Endothelial cell of hepatic sinusoid (primary cell): ENCODE data around the gene MYL6.
"Not testable (repeated sequence)": the region's sequence is repeated elsewhere in the genome, so short reads cannot be mapped to it uniquely, and the experiment has no call there.

Experiments
- in situ Hi-C: cut with HindIII; loops from 2 replicates; pipeline ENCODE4 v1.10.0; 2017; ENCODE audit warnings: low sequenced_read_pairs

MYL6 gene

DNA sequence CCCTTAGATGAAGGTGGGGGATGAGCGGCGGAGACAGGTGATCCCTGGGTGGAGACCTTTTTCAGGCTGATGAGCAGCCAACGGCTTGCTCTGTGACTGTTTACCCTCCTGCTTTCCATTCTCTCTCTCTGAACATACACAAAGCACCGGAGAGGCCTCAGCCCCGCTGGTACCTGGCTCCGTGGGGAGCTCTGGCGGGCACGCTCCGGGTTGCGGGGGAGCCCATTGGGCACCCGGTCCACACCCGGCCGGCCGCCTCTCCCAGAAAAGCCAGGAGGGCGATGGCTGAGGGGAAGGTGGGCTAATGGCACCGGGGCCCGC is 30.6 kb downstream of the MYL6 start:
- in situ Hi-C loops: loop anchor here (5.0 kb wide), 2 partner anchors 34 to 71 kb away; partner anchors contain the start of genes NABP2, RNF41, RPL41 and ZC3H10

DNA sequence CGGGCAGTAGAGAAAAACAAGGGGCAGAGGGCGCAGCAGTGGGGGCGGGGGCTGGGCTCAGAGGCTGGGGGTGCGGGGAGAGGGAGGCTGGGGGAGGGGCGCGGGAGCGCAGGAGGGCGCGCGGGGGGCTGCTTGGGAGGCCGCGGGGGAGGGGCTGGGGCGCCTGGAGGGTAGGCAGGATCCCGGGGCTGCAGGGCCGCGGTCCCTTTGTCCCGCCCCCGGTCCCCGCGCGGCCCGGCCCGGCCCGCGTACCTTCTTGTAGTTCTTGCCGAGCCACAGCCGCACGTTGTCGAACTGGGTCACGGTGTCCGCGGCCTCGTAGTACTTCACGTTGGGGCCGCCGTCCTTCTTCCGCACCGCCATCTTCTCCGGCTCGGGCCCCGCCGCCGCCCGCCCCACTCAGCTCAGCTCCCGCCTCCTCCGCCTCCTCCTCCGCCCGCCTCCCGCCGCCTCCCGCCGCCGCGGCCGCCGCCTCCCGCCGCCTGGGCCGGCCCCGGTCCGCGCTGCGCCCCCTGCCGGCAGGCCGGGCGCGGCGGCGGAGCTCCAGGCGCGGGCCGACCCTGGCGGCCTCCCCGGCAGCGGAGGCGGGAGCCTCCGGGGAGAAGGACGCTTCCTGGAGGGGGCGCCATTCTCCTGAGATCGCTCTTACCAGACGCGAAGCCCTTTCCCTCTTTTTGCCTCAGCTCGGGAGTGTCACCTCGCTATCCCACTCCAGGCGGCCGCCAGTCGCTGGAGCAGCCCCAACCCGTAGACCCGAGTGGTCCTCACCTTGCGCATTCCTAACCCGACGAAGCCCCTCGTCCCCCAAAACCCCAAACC is 31.1 kb downstream of the MYL6 start, which contains the start of gene SMARCC2:
TSS of gene SMARCC2 (minus strand) at position 385 of the 819 bp plus-strand sequence. CDS start at position 363, 22 bp downstream.
- in situ Hi-C loops: loop anchor here (5.0 kb wide), 2 partner anchors 33 to 72 kb away; partner anchors contain the start of genes NABP2, RNF41, RPL41 and ZC3H10

DNA sequence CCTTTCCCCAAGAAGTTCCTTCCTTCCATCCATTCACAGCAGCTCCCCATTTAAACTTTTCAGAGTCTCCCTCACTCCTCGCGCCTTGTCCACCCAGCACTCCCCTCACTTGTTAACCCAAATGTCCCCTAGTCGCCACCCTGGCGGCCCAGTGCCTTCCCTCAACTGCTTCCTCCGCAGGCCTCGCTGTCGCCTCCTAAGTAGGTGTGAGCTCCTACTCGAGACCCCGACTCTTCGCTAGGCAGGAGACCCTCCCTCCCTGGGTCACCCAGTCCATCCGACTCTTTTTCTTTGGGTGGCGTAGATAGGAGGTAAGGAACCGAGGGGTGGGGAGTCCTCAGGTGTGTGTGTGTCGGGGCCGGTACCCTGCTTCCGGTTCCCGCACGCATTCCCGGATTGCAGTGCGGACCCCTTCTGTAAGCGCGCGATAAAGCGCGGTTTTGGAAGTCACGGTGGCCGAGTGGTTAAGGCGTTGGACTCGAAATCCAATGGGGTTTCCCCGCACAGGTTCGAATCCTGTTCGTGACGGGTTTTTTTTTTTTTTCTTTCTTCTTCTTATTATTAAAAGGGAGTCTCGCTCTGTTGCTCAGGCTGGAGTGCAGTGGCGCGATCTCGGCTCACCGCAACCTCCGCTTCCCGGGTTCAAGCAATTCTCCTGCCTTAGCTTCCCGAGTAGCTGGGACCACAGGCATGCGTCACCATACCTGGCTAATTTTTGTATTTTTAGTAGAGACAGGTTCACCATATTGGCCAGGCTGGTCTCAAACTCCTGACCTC is 31.9 kb downstream of the MYL6 start:
- in situ Hi-C loops: loop anchor here (5.0 kb wide), 2 partner anchors 32 to 73 kb away; partner anchors contain the start of genes NABP2, RNF41, RPL41 and ZC3H10

DNA sequence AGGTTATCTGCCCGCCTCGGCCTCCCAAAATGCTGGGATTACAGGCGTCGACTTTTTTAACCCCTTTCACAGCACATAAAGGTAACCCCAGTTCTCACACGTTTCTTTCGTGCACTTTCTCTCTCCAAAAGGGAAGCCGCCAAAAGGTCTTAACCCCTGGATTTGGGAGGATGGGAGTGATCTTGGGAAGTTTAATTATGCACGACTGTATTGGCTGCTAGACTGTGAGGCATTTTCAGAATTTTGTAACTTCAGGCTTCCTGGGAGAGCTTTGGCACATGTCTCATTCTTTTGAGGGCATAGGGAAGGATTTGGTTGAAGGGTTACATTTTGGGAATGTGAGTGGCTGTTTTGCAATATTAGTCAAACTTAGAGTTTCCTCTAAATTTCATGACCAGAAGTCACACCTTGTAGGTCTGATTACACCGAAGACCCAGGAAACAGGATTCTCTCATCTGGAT is 32.6 kb downstream of the MYL6 start:
- in situ Hi-C loops: no loop called here

DNA sequence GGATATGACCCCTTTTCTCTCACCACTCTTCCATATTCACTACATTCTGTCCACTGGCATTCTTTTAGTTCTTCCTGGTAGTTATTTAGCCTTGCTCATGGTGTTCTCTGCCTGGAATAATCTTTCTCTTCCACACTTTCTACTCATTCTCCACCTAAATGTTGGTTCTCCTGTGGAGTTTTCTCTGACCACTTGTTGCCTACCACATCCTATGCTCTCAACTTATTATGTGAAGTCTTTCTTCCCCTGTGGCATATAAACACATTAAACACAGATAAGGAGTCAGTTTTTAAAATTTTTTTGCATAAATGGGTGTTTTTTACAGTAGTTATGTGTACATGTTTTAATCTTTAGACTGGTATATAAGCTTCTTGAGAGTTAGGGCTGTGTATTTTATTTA is 34.4 kb downstream of the MYL6 start:
- in situ Hi-C loops: no loop called here

DNA sequence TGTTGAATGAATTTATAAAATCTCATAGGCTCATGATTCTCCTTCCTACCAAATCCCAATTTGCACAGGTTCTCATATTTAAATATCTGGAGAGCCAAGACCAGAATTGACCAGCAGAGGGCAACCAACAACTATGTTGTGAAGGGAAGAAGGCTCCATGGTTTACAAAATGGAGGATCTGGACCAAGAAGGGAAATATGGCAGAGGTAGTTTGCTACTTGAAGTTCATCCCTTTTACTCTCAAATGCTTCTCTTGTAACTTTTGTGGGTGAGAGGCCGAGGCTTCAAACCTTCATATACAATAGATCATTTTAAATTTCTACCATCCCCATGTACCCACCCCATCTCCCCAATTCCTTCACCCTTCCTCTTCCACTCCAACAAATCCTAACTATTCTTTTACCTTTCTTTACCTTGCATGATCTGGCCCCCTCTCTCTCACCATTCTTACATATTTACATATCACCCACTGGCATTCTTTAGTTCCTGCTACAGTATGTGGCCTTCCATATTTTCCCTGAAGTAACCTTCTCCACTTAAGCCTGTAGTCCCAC is 34.9 kb downstream of the MYL6 start:
- in situ Hi-C loops: no loop called here

DNA sequence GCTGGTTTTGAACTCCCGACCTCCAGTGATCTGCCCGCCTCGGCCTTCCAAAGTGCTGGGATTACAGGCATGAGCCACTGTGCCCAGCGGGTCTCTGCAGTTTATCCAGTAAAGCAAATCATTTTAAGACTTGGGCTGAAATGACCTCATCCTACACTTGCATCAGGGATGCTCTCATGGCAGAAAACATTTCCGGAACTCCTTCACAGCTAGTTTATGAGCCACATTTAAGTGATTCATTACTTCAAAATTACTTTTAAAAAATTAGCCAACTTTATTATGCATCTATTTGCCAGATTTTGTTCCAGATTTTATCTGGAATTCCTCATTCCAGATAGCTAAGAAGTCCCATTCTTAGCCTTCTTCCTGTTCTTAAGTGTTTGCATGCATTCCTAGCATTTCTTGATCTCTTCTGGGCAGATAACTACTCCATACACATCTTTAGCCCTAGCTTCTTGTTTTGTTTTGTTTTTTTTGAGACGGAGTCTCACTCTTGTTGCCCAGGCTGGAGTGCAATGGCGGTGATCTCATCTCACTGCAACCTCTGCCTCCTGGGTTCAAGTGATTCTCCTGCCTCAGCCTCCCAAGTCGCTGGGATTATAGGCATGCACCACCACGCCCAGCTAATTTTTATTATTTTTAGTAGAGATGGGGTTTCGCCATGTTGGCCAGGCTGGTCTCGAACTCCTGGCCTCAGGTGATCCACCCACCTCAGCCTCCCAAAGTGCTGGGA is 38.8 kb downstream of the MYL6 start:
- in situ Hi-C loops: not testable (repeated sequence)

DNA sequence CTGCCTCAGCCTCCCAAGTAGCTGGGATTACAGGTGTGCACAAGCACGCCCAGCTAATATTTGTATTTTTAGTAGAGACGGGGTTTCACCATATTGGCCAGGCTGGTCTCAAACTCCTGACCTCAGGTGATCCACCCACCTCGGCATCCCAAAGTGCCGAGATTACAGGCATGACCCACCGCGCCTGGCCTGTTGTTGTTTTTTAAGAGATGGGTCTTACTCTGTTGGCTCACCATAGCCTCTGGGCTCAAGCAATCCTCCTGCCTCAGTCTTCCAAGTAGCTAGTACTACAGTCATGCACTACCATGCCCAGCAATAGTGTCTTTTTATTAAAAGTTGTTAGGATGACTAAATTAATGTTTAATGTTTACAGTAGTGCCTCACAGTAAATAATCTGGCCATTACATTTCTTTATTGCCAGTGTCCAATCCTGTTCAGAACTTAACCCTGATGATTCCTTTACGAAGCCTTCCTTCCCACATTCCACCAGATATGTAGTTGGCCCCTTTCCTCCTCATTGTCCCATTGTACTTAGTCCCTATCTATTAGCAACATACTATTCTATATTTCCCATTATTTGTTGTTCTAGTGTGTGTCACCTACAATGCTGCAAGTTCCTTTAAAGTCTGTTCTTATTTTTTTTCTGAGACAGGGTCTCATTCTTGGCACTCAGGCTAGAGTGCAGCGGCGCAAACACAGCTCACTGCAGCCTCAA is 39.9 kb downstream of the MYL6 start:
- in situ Hi-C loops: no loop called here

DNA sequence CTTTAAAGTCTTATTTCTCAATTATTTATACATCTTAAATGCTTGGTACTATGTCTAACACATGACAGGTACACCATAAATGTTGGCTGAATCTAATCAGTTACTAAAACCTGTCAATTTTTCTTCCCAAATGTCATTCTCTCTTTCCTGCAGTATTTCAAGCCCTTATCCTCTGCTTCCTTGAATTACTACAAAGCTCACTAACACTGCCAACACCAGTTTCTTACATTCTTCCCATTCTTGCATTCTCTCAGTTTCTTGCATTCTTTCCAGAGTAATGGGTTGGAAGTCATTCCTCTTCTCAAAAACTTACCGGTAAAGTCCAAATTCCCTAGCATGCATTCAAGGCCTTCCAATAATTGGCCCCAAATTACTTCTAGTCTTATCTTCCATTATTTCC is 40.7 kb downstream of the MYL6 start:
- in situ Hi-C loops: no loop called here

DNA sequence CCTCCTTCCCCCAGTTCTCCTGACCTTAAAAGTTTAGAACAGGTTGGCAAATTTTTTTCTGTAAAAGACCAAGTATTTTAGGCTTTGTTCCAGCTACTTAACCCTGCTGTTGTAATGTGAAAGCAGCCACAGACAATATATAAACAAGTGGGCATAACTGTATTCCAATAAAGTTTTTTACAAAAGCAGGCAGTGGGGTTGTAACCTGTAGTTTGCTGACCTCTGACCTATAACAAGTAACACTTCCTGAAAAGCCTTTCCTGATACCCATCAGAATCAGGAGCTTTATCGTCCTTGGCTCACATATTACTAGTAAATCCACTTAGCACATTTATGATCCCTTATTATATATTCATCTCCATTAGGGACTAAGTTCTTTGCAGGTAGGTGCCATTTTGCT is 44.2 kb downstream of the MYL6 start:
- in situ Hi-C loops: no loop called here

DNA sequence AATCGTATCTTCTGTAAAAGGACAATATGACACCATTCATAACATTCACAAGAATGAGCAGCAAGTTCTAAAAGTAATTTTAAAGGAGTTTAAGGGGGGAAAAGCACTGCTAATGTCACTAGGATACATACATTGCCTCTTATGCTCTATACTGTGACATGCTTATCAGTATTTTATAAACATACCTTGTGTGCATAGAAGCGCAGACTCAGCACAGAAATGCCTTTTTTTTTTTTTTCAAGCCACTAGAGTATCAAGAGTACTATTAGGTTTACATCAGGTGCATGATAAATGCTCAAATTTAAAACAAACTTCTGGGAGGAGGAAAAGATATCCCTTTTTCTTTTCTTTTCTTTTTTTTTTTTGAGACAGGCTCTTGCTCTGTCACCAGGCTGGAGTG is 44.7 kb downstream of the MYL6 start:
- in situ Hi-C loops: no loop called here

DNA sequence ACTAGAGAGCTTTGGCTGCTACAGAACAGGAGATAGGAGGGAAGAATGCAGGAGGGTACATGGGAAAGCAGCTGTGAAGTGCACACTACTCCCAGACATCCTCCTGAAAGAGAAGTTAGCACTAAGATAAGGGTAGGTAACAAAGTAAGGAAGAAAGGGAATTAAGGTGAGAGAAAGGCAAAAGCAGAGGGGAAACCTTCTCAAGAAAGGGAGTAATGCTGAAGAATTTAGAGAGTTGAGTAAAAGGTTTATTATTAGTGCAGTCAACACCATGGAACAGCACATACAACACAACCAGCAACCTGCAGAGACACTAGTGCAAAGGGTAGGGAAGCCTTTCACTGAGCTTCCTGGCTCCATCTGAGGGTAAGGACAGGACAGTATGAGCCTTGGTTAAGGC is 46.1 kb downstream of the MYL6 start:
- in situ Hi-C loops: no loop called here

DNA sequence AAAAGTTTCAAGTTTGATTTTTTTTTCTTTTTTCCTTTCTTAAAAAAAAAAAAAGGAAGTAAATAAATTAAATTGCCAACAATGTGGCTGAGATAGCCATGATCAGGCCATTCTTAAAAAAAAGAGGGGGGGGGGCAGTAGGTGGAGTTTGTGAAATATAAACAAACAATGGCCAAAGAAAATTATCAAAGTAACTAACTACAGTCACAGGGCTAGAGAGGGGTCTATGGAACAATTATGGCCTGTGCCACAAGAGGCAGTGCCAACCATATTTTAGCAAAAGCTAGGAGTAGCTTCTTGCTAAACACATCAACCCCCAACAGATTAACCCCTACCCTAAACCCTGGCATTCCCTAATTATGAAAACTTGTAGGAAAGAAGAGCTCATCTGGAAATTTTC is 47.3 kb downstream of the MYL6 start:
- in situ Hi-C loops: loop anchor here (5.0 kb wide), 1 partner anchor 47 kb away; no protein-coding TSS in a partner anchor

DNA sequence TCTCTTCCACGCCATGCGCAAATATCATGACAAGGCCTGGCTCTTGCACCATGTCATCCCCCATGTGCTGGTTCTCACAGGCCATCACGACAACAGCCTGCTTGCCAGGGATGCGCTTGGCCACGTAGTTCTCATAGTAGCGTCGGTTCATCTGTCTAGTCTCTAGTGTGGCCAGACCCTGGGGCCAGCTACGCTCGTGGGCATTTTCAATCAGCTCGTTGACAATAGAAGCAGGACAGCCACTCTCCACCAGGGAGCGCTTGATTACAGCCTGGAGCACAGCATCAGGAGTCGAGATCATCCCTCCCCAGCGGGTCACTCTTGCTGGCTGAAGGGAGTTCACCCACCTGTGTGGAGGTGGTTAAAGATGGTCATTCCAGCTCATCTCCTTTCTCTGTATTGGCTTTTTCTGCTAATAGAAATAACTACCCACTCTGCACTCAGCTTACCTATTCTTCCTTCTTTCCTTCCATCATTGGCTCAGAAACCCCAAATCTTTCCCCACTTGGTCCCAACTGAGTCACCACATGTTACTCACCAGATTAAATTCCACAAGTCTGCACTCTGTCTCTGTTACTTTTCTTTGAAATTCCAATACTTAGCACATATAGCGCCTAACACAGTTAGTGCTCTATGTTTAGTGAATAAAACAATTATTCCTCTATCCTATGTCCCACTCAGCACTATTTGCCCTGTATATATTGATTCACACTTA is 48.5 kb downstream of the MYL6 start:
- in situ Hi-C loops: loop anchor here (5.0 kb wide), 1 partner anchor 46 kb away; no protein-coding TSS in a partner anchor

DNA sequence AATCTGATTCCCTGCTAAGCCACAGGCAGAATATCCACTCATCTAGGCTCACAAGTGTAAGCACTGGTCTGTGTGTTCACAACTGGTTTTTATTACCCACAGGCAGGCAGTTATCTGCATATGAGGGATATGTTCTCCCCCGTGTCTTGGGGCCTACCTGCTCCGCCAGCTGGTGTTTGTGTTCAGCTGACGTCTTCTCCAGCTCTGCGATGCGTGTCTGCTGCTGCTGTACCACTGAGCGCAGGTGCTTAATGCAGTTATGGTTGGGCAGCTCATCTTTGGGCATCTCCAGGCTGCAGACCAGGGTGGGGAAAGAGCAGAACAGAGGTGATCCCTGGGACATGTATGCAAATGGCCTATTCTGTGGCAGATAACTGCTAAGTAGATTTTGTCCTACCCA is 49.8 kb downstream of the MYL6 start:
- in situ Hi-C loops: loop anchor here (5.0 kb wide), 1 partner anchor 44 kb away; no protein-coding TSS in a partner anchor
